Ishikawa (cell line): ENCODE data around the gene ABCC8.

Experiments
- CEBPB ChIP-seq: IDR thresholded peaks from 2 replicates; pipeline ENCODE4 v1.6.1; 2012
- CREB1 ChIP-seq: IDR thresholded peaks from 2 replicates; pipeline ENCODE4 v1.6.1; 2012; ENCODE audit warnings: low read depth
- EGR1 ChIP-seq: IDR thresholded peaks from 2 replicates; pipeline ENCODE4 v1.6.1; 2012
- EP300 ChIP-seq: IDR thresholded peaks from 2 replicates; pipeline ENCODE4 v1.6.1; 2012; ENCODE audit warnings: borderline replicate concordance
- RAD21 ChIP-seq: IDR thresholded peaks from 2 replicates; pipeline ENCODE4 v1.6.1; 2012; ENCODE audit warnings: low read depth
- TF ChIP-seq, protein P1 (sequence below): IDR thresholded peaks from 2 replicates; pipeline ENCODE4 v1.6.1; 2012

DNA sequence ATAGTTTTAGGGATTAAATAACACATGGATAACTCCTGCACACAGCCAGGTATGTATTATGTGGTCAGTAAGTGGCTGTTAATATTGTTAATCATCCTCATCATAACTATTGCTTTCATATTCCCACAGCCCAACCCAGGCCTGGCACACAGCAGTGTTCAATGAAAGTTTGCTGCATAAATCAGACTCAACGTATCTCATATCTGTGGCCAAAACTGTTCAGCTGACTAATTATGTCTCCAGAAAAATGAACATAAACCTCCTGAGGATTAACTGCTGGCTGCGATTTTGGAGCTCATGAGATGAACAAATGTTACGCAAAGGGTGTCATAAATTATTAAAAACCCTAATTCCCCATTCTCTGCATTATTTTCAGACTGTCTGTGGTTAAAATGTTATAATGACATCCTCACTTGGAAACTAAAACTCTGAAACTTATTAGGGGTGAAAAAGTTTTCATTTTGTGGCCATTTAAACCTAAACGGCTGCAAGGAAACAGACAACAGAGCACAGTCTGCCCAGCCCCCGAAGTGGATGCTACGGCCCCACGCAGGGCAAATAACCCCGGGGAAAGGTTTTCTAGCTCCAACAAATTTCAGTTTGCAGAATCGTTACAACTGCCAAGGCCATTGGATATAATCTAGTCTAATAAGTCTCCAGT, 17.3 kb downstream of the ABCC8 start:
- TF ChIP-seq, protein P1, sequence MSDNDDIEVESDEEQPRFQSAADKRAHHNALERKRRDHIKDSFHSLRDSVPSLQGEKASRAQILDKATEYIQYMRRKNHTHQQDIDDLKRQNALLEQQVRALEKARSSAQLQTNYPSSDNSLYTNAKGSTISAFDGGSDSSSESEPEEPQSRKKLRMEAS: no peak
- no peak for TF ChIP-seq EGR1
- no peak for TF ChIP-seq EP300
- no peak for TF ChIP-seq CREB1
- TF ChIP-seq CEBPB: no peak
- no peak for TF ChIP-seq RAD21
